Left ventricle myocardium inferior (tissue), 1 donor: ENCODE measurements around the gene GNPTG. TPM values are rescaled to one million over a fixed set of nuclear protein-coding genes. Genes with fewer than 3 reads are reported as not detected.

ENCODE experiments used
- DNase-seq: peaks from one replicate; pipeline ENCODE4 v3.0.0-alpha.2; 2020
- H3K27ac ChIP-seq: fragments of 200-600 bp; replicated peaks from 2 replicates; pipeline ENCODE4 v1.8.0; 2021
- H3K27me3 ChIP-seq: fragments of 200-600 bp; 2 replicates; pipeline ENCODE4 v1.8.0; 2021; ENCODE audit warnings: low read depth
- H3K36me3 ChIP-seq: fragments of 200-600 bp; 2 replicates; pipeline ENCODE4 v1.8.0; 2021
- H3K4me1 ChIP-seq: fragments of 200-600 bp; 2 replicates; pipeline ENCODE4 v1.8.0; 2021
- H3K4me3 ChIP-seq: fragments of 200-600 bp; 2 replicates; pipeline ENCODE4 v1.8.0; 2021; ENCODE audit warnings: mild to moderate bottlenecking, moderate library complexity
- H3K9me3 ChIP-seq: fragments of 200-600 bp; replicated peaks from 2 replicates; pipeline ENCODE4 v1.8.0; 2021
- intact Hi-C: fragments of 100-400 bp; cut with micrococcal nuclease; formaldehyde crosslinking; loops from one replicate; pipeline ENCODE4 v1.11.0; 2022
- total RNA-seq: library from RNA; stranded (reverse); fragmentation: NEBNext Ultra II Directional; extraction: Animal tissue kit (Norgen Biotek cat#: 25700); gene quantifications from one replicate; pipeline ENCODE4 v1.2.1, GENCODE V29; 2021
- TF ChIP-seq, protein P1 (sequence below): fragments of 200-600 bp; IDR thresholded peaks from 2 replicates; pipeline ENCODE4 v1.8.0; 2021; ENCODE audit warnings: antibody characterized with exemption, mild to moderate bottlenecking, borderline replicate concordance
- donor health status: DM: no; HTN: yes; CAD: no; lungs with severe emphysema.

Gene GNPTG
- total RNA-seq, 1 donor from 2014 or later: 31.8 TPM

DNA sequence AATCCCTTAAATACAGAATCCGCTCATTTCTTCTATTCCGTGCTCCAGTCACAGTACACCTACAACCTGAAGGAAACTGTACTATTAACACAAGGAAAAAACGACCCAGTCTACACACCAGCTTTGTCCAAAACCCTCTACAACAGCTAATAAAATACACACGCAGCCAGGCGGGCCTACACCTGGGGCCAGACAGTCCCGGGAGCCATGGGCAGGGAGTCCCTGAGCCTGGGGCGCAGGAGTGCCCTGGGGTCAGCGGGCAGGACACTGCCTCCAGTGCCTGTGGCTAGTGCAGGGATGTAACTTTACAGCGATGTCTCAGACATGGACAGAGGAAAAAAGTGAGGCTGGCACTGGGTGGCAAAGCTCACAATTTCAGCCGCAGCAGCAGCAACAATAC is 28.5 kb downstream of the GNPTG start:
- DNase-seq: no peak
- Histone ChIP-seq H3K9me3 (no peaks in the 10 kb centered on the region), H3K4me1 (peaks cover 20% of the 10 kb centered on the region), H3K27me3 (no peaks in the 10 kb centered on the region), H3K27ac (peak overlapping the region; percentile 86), H3K36me3 (peaks cover 31% of the 10 kb centered on the region), H3K4me3 (peak overlapping the region; percentile 68)
- intact Hi-C loops: no loop called here
- TF ChIP-seq, protein P1, sequence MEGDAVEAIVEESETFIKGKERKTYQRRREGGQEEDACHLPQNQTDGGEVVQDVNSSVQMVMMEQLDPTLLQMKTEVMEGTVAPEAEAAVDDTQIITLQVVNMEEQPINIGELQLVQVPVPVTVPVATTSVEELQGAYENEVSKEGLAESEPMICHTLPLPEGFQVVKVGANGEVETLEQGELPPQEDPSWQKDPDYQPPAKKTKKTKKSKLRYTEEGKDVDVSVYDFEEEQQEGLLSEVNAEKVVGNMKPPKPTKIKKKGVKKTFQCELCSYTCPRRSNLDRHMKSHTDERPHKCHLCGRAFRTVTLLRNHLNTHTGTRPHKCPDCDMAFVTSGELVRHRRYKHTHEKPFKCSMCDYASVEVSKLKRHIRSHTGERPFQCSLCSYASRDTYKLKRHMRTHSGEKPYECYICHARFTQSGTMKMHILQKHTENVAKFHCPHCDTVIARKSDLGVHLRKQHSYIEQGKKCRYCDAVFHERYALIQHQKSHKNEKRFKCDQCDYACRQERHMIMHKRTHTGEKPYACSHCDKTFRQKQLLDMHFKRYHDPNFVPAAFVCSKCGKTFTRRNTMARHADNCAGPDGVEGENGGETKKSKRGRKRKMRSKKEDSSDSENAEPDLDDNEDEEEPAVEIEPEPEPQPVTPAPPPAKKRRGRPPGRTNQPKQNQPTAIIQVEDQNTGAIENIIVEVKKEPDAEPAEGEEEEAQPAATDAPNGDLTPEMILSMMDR: no peak

DNA sequence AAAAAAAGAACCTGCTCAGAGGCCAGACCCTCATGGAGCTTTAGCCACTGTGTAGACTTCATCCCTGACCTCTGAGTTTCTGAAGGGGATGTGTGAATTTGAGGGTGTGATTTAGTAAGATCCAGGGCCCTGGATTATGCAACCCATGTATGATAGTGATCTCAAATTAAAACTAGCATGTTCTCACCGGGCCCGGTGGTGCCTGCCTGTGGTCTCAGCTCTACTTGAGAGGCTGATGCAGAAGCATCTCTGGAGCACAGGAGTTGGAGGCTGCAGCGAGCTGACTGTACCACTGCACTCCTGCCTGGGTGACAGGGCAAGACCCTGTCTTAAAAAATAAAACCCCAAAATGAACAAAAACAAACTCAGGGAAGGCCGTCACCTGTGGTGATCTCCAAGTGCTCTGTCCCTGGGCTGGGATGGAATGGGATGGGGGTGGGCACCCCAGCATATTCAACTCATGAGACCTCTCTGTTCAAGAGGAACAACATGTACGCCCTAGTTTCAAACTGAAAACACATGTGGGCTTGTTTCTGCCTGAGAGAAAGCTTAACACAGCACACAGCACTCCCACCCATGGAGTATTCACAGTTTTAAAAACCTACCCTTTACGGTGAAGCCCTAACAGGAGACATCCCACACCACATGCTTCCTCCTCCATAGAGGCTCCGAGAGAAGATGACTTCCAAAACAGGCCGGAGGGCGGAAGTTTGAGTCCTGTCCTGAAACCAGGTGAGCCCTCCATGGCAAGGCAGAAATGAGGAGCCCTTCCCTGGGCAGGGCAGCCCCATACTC is 30.1 kb downstream of the GNPTG start:
- Histone ChIP-seq H3K27ac (no peak overlapping the region), H3K27me3 (no peaks in the 10 kb centered on the region), H3K4me1 (peaks cover 20% of the 10 kb centered on the region), H3K9me3 (no peaks in the 10 kb centered on the region), H3K36me3 (peaks cover 30% of the 10 kb centered on the region), H3K4me3 (no peak overlapping the region)
- DNase-seq: no peak
- TF ChIP-seq, protein P1: no peak
- intact Hi-C loops: no loop called here

DNA sequence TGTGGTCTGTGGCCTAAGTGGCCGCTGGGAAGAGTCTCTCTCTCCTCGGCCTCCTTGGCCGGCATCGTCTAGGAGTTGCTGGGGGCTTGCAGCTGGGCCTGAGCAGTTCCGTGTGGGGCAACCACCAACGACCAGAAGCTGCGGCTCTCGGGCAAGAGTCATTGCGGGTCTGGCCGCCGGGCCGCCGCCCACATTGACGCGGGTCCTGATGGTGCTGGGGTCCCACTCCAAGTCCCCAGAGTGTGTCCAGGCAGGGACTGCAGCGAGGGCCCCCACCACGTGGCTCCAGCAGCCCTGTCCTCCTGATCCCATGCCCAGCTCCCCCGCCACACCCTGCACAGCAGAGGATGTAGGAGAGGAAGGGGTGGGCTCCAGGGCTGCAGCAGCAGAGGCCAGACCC is 31.8 kb downstream of the GNPTG start:
- intact Hi-C loops: no loop called here
- no peak overlapping the region for H3K4me3 ChIP-seq
- TF ChIP-seq, protein P1: no peak
- no peak for DNase-seq
- H3K9me3 ChIP-seq: no peaks in the 10 kb centered on the region
- H3K36me3 ChIP-seq: peaks cover 37% of the 10 kb centered on the region
- no peak overlapping the region for H3K27ac ChIP-seq
- H3K27me3 ChIP-seq: no peaks in the 10 kb centered on the region
- H3K4me1 ChIP-seq: peaks cover 9% of the 10 kb centered on the region

DNA sequence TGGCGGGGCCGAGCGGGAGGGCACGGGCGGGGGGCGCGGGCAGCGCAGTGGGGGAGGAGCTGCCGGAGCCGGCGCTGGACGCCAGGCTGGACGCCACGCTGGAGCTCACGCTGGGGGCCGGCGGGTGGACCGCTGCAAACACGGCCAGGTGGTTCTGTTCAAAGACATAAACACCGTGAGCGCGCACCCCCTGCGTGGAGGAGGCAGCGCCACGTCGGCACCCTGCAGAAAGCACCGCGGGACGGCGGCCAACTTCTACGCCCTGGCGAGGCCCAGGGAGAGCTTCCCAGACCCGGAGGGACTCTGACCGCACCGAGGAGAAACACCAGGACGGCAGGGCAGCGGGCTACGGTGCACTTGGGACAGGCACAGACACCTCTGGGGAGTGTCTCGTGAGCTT is 33.5 kb downstream of the GNPTG start:
- Histone ChIP-seq H3K4me1 (no peaks in the 10 kb centered on the region), H3K27ac (no peak overlapping the region), H3K36me3 (peaks cover 54% of the 10 kb centered on the region), H3K9me3 (no peaks in the 10 kb centered on the region), H3K4me3 (no peak overlapping the region), H3K27me3 (no peaks in the 10 kb centered on the region)
- DNase-seq: no peak
- TF ChIP-seq, protein P1: no peak
- intact Hi-C loops: no loop called here

DNA sequence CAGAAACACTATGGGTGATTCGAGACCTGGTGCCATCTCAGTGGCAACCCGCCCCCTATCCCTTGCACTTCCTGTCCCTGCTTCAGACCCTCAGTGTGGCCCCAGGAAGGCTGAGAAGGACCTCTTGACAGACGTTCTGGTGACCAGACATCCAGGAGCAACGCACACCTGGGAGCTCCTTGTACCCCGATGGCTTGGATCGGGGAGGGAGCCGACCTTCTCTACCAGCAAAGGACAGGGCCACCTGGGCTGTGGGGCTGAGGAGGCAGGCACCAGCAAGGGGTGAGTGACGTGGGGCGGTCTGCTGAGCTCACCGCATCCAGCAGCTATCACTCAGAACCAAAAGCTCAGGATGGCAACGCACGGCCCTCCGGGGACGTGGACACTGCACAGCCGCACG is 35.6 kb downstream of the GNPTG start:
- H3K27ac ChIP-seq: no peak overlapping the region
- no peak for DNase-seq
- H3K9me3 ChIP-seq: no peaks in the 10 kb centered on the region
- TF ChIP-seq, protein P1: no peak
- H3K36me3 ChIP-seq: peaks cover 64% of the 10 kb centered on the region
- no peaks in the 10 kb centered on the region for H3K27me3 ChIP-seq
- no peak overlapping the region for H3K4me3 ChIP-seq
- no peaks in the 10 kb centered on the region for H3K4me1 ChIP-seq
- intact Hi-C loops: no loop called here
